Nephron progenitor cell (in vitro differentiated cells): ENCODE results near the gene ZSCAN25.

Experiments used
- DNase-seq: peaks from one replicate; pipeline ENCODE4 v3.0.0; 2021
- H3K27ac Mint-ChIP-seq: 2 replicates; pipeline ENCODE4 v1.8.0; 2021; ENCODE audit warnings: mild to moderate bottlenecking, moderate library complexity, mixed read lengths
- H3K27me3 Mint-ChIP-seq: 2 replicates; pipeline ENCODE4 v1.8.0; 2021; ENCODE audit warnings: mild to moderate bottlenecking, low read depth, mixed read lengths; ENCODE audit not compliant: poor library complexity
- H3K36me3 Mint-ChIP-seq: 2 replicates; pipeline ENCODE4 v1.8.0; 2021; ENCODE audit warnings: low read depth, mixed read lengths
- H3K4me1 Mint-ChIP-seq: 2 replicates; pipeline ENCODE4 v1.8.0; 2021; ENCODE audit warnings: mixed read lengths
- H3K4me3 Mint-ChIP-seq: 2 replicates; pipeline ENCODE4 v1.8.0; 2021; ENCODE audit warnings: mild to moderate bottlenecking, moderate library complexity, mixed read lengths
- H3K9me3 Mint-ChIP-seq: 2 replicates; pipeline ENCODE4 v1.8.0; 2021; ENCODE audit warnings: mild to moderate bottlenecking, moderate library complexity, mixed read lengths
- TF ChIP-seq, protein P1 (sequence below): fragments of 200-600 bp; sonication (generic); IDR thresholded peaks from 2 replicates; pipeline ENCODE4 v1.5.0; 2021; ENCODE audit warnings: antibody characterized with exemption

Gene ZSCAN25

DNA sequence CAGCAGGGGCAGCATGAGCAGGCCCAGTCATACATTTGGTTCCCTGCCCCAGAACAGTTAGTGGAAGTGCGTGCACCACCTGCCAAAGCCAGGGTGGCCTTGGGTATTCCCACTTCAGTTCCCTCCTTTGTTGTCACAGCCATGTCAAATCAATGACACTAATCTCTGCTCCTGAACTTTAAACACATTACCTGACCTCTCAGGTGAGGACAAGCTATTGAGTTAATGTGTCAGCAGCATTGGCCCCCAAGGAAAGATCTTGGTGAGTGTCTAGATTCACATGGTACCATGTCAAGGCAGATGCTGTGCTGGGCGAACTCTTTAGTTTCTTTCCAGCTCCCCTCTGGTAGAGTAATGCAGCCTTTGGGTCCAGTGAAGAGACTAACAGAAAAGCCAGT lies 60.9 kb downstream of the ZSCAN25 start:
- no peak for DNase-seq
- Mint-ChIP-seq H3K4me1 (peaks cover 19% of the 10 kb centered on the region), H3K9me3 (peaks cover 16% of the 10 kb centered on the region), H3K27ac (no peak overlapping the region), H3K4me3 (no peak overlapping the region), H3K27me3 (peaks cover 5% of the 10 kb centered on the region), H3K36me3 (peaks cover 5% of the 10 kb centered on the region)
- TF ChIP-seq, protein P1, sequence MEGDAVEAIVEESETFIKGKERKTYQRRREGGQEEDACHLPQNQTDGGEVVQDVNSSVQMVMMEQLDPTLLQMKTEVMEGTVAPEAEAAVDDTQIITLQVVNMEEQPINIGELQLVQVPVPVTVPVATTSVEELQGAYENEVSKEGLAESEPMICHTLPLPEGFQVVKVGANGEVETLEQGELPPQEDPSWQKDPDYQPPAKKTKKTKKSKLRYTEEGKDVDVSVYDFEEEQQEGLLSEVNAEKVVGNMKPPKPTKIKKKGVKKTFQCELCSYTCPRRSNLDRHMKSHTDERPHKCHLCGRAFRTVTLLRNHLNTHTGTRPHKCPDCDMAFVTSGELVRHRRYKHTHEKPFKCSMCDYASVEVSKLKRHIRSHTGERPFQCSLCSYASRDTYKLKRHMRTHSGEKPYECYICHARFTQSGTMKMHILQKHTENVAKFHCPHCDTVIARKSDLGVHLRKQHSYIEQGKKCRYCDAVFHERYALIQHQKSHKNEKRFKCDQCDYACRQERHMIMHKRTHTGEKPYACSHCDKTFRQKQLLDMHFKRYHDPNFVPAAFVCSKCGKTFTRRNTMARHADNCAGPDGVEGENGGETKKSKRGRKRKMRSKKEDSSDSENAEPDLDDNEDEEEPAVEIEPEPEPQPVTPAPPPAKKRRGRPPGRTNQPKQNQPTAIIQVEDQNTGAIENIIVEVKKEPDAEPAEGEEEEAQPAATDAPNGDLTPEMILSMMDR, result no peak

DNA sequence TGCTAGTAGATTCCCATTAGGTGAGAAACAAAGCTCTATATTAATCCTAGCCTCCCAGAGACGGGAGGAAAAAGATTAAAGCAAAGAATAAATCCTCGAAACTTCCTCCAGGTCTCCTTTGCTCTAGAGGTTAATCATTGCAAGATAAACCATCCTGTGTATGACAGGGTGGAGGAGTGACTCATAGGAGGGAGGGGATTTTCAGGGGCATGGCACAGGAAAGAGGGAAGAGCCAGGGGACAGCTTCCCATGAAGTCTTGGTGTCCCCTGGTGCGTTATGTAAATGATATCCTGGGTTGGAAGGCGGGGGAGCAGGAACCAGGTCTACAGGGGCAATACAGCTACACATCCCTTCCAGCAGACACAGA lies 62.3 kb downstream of the ZSCAN25 start:
- TF ChIP-seq, protein P1, result no peak
- peaks cover 7% of the 10 kb centered on the region for H3K36me3 Mint-ChIP-seq
- DNase-seq, result no peak
- H3K9me3 Mint-ChIP-seq, result peaks cover 29% of the 10 kb centered on the region
- H3K27me3 Mint-ChIP-seq, result peaks cover 5% of the 10 kb centered on the region
- H3K27ac Mint-ChIP-seq, result peak overlapping the region; percentile 6
- H3K4me3 Mint-ChIP-seq, result no peak overlapping the region
- peaks cover 19% of the 10 kb centered on the region for H3K4me1 Mint-ChIP-seq

DNA sequence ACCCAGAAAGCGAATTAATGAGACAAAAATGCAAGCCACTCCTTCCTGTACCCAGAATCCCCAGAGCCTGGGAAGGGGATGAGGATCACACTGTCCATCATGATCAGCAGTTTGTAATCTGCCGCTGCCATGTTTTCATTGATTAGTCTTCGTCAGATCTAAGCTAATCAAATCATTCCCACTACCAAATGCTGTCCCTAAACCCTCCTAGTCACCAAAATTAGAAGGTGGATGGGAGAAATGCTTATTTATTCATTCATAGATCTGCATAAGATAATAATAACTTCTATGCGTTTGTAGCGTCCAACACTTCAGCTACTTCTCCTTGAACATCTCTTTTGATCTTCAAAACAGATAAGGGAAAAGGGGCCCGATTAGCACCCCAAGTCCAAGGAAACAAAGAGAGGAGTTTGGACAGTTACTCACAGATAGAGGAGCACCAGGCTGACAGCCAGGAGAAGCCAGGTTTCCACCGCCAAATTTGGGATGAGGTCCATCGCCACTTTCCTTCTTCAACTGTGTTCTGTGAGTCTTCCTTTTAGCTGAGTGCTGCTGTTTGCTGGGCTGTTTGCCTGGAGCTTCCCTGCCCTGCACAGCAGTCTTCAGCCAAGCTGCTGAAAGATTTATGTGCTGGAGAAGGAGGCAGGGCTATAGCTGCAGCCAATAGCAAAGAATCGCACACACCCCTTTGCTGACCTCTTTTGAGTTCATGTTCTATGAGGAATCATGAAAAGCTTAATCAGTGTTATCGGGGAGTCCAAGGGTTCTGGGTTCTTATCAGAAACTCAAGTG lies 62.9 kb downstream of the ZSCAN25 start, which contains the start of gene CYP3A5:
TSS of gene CYP3A5 (minus strand) at position 597 of the 792 bp plus-strand sequence. CDS start at position 497, 100 bp downstream.
- H3K27me3 Mint-ChIP-seq, result peaks cover 5% of the 10 kb centered on the region
- H3K4me3 Mint-ChIP-seq, result no peak within 1 kb of the TSS
- H3K27ac Mint-ChIP-seq, result peak within 1 kb of the TSS; percentile 6
- DNase-seq, result peak; percentile 10
- TF ChIP-seq, protein P1, result no peak
- peaks cover 29% of the 10 kb centered on the region for H3K9me3 Mint-ChIP-seq
- peaks cover 7% of the 10 kb centered on the region for H3K36me3 Mint-ChIP-seq
- H3K4me1 Mint-ChIP-seq, result peaks cover 19% of the 10 kb centered on the region
